ENCODE data around the gene PCDHA4.
"Not testable (repeated sequence)": the region's sequence is repeated elsewhere in the genome, so short reads cannot be mapped to it uniquely, and the experiment has no call there.

Gene PCDHA4

DNA sequence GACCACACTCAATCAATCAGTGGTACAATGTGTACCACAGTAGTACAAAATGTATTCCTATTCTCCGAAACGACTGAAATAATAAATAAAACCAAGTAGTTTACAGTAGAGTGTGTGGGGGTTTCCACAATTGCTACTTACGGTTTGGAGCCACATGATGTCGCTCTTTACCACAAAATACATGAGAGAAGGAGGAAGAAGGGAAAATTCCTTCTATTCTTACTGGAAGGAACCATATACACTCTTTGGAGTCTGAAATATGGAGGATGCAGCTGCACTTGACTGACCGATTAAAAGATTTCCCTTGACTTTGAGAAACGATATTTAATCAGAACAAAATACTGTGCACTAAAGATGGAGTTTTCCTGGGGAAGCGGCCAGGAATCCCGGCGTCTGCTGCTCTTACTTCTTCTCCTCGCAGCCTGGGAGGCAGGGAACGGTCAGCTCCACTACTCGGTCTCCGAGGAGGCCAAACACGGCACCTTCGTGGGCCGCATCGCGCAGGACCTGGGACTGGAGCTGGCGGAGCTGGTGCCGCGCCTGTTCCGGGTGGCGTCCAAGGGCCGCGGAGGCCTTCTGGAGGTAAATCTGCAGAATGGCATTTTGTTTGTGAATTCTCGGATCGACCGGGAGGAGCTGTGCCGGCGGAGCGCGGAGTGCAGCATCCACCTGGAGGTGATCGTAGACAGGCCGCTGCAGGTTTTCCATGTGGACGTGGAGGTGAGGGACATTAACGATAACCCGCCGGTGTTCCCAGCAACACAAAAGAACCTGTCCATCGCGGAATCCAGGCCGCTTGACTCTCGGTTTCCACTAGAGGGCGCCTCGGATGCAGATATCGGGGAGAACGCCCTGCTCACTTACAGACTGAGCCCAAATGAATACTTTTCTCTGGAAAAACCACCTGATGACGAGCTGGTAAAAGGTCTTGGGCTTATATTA is at the start of gene PCDHA4:
Gene PCDHA4, plus strand, starts transcription at position 235 of the 942 bp plus-strand sequence.
- DNase-seq, result no peak

DNA sequence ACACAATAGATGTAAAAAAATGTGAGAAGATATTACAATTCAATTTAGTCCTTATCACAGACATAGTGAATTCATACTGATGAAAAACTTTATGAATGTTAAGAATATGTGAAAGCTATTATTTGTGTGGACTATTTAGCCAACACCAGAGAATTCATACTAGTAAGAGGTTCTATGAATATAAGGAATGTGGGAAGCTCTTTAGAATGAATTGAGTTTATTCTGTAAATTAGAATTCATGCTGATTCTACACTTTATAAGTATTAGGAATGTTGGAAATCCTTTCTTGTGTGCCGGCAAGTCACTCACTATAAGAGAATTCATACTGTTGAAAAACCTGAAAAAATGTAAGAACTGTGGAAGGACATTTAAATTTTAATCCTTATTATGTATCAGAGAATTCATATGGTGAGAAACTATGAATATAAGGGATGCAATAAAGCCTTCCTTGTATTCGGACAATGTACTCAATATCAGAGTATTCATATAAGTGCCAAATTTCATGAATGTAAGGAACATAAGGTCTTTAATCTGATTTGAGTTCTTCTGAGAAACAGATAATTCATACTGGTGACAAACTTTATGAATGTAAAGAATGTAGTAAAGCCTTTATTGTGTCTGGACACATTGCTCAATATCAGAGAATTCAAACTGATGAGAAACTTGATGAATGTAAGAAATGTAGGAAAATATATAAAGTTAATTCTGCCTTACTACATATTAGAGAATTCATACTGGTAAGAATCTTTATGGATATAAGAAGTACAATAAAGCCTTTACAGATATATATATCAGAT is 42.5 kb upstream of the PCDHA4 start:
- no peak for DNase-seq

DNA sequence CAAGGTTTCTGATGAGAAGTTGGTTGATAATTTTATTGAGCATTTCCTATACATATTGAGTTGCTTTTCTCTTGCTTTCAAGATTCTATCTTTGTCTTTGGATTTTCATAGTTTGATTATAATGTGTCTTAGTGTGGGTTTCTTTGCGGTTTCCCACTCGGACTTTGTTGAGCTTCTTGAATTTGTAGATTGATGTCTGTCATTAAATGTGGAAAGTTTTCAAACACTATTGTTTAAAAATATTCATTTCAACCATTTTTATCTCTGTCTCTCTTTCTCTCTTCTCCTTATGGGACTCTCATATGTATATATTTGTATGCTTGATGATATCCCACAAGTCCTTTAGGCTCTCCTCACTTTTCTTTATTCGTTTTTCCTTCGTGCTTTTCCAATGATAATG is 39.4 kb upstream of the PCDHA4 start:
- DNase-seq, result no peak

DNA sequence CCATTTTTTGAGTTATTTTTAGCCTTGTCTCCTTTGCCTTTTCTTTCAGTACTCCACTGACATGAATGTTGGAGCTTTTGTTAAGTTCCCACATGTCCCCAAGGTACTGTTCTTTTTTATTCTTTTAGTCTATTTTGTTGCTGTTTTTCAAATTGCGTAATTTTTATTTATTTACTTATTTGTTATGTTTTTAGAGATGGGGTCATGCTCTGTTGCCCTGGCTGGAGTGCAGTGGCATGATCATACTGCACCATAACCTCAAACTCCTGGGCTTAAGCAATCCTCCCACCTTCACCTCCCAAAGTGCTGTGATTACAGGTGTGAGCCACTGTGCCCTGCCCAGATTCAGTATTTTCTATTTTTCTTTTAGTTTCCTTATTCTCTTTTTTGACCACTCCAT is 26.4 kb upstream of the PCDHA4 start:
- no peak for DNase-seq

DNA sequence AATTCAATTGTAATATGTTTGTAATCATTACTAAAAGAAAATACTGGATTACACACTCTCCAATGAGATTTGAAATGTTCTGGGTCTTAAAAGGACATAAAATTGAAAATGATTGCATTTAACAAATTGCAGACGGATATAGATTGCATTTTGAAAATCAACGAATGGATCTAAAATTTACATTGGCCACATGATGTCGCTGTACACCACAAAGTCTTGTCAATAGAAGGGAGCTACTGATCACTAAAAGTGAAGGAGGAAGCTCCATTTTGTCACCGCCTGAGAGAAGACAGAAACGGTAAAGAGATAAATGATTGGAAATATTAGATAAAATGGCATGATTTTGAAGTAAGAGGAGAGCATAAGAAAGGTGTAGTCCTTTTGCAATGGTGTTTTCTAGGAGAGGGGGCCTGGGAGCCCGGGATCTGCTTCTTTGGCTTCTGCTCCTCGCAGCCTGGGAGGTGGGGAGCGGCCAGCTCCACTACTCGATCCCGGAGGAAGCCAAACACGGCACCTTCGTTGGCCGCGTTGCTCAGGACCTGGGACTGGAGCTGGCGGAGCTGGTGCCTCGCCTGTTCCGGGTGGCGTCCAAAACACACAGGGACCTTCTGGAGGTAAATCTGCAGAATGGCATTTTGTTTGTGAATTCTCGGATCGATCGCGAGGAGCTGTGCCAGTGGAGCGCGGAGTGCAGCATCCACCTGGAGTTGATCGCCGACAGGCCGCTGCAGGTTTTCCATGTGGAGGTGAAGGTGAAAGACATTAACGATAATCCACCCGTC is 20.8 kb upstream of the PCDHA4 start, which contains the start of gene PCDHA1:
Gene PCDHA1, plus strand, starts transcription at position 236 of the 782 bp plus-strand sequence.
- DNase-seq, result no peak

DNA sequence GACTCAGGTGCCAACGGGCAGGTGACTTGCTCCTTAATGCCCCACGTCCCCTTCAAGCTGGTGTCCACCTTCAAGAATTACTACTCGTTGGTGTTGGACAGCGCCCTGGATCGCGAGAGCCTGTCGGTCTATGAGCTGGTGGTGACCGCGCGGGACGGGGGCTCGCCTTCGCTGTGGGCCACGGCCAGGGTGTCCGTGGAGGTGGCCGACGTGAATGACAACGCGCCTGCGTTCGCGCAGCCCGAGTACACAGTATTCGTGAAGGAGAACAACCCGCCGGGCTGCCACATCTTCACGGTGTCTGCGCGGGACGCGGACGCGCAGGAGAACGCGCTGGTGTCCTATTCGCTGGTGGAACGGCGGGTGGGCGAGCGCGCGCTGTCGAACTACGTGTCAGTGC is 19.4 kb upstream of the PCDHA4 start:
- not testable (repeated sequence) for DNase-seq

DNA sequence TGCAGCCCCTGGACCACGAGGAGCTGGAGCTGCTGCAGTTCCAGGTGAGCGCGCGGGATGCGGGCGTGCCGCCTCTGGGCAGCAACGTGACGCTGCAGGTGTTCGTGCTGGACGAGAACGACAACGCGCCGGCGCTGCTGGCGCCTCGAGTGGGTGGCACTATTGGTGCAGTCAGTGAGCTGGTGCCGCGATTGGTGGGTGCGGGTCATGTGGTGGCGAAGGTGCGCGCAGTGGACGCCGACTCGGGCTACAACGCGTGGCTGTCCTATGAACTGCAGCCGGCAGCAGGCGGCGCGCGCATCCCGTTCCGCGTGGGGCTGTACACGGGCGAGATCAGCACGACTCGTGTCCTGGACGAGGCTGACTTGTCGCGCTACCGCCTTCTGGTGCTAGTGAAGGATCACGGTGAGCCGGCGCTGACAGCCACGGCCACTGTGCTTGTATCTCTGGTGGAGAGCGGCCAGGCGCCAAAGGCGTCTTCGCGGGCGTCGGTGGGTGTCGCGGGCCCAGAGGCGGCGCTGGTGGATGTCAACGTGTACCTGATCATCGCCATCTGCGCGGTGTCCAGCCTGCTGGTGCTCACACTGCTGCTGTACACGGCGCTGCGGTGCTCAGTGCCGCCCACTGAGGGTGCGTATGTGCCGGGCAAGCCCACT is 18.9 kb upstream of the PCDHA4 start:
- DNase-seq, result not testable (repeated sequence)

DNA sequence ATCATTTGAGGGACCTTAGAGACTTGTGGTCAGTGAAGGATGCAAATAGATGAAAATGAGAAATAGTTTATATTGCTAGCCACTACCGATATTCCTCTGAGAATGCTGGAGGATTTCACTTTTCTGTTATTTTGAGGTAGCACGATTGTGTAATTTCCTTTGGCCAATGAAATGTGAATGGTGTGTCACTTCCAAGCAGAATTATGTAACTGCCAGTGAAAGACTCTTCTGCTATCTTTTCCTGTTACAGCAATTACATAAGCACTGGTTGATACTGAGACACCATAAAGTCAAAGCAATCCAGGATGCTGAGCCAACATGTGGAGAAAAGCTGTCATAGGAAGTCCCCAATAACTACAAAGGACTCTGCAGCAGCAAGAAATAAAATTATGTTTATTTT is 15.8 kb upstream of the PCDHA4 start:
- no peak for DNase-seq

DNA sequence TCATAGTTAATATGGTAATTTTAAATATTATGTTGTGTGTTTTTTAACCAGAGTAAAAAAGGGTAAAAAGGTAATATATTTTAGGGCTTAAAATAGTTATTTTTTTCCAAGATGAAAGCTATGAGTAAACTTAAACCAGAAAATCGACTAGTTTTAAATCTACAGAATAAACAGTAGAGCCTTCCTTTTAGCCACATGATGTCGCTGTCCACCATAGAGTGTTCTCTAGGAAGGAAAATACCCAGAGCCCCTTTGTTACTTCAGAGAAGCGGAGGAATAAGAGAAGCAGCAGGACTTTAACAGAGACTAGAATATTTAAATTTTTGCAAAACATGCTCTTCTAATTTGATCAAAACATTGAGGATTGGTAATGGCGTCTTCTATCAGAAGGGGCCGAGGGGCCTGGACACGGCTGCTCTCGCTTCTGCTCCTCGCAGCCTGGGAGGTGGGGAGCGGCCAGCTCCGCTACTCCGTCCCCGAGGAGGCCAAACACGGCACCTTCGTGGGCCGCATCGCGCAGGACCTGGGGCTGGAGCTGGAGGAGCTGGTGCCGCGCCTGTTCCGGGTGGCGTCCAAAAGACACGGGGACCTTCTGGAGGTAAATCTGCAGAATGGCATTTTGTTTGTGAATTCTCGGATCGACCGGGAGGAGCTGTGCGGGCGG is 12.1 kb upstream of the PCDHA4 start, which contains the start of gene PCDHA2:
Gene PCDHA2, plus strand, starts transcription at position 258 of the 664 bp plus-strand sequence.
- DNase-seq, result peak; percentile 41 to 46

DNA sequence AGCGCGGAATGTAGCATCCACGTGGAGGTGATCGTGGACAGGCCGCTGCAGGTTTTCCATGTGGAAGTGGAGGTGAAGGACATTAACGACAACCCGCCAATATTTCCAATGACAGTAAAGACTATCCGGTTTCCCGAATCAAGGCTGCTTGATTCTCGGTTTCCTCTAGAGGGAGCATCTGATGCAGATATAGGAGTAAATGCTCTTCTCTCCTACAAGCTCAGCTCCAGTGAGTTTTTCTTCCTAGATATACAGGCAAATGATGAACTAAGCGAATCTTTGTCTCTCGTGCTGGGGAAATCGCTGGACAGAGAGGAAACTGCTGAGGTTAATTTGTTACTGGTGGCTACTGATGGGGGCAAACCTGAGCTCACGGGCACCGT is 11.6 kb upstream of the PCDHA4 start:
- DNase-seq, result peak; percentile 17 to 32

DNA sequence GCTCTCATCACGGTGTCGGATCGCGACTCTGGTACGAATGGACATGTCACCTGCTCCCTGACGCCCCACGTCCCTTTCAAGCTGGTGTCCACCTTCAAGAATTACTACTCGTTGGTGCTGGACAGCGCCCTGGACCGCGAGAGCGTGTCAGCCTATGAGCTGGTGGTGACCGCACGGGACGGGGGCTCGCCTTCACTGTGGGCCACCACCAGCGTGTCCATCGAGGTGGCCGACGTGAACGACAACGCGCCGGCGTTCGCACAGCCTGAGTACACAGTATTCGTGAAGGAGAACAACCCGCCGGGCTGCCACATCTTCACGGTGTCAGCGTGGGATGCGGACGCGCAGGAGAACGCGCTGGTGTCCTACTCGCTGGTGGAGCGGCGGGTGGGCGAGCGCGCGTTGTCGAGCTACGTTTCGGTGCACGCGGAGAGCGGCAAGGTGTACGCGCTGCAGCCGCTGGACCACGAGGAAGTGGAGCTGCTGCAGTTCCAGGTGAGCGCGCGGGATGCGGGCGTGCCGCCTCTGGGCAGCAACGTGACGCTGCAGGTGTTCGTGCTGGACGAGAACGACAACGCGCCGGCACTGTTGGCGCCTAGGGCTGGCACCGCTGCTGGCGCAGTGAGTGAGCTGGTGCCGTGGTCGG is 10.7 kb upstream of the PCDHA4 start:
- DNase-seq, result not testable (repeated sequence)

DNA sequence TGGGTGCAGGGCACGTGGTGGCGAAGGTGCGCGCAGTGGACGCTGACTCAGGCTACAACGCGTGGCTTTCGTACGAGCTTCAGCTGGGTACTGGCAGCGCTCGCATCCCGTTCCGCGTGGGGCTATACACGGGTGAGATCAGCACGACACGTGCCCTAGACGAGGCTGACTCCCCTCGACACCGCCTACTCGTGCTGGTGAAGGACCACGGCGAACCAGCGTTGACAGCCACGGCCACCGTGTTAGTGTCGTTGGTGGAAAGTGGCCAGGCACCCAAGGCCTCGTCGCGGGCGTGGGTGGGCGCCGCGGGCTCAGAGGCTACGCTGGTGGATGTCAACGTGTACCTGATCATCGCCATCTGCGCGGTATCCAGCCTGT is 10.2 kb upstream of the PCDHA4 start:
- DNase-seq, result no peak

DNA sequence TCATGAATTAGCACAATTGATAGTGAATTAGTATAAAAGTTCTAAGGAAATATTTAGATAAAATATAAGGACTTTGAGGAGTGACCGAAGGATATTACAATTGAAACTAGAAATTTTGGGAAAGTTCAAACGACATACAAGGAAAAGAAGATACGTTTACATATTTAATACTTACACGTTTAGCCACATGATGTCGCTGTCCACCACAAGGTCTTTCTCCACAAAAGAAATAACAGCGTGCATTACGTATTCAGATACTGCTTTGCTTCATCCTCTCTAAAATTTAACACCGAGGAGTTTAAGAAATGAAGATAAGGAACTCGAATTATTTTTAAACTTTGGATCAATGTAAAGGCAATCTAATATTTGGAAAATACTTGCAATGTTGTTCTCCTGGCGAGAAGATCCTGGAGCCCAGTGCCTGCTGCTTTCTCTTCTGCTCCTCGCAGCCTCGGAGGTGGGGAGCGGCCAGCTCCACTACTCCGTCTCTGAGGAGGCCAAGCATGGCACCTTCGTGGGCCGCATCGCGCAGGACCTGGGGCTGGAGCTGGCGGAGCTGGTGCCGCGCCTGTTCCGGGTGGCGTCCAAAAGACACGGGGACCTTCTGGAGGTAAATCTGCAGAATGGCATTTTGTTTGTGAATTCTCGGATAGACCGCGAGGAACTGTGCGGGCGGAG is 5.9 kb upstream of the PCDHA4 start, which contains the start of gene PCDHA3:
Gene PCDHA3, plus strand, starts transcription at position 242 of the 678 bp plus-strand sequence.
- DNase-seq, result no peak

DNA sequence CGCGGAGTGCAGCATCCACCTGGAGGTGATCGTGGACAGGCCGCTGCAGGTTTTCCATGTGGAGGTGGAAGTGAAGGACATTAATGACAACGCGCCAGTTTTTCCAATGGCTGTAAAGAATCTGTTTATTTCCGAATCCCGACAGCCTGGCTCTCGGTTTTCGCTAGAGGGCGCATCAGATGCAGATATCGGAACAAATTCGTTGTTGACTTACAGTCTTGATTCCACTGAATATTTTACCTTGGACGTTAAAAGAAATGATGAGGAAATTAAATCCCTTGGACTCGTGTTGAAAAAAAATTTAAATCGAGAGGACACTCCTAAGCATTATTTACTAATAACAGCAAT is 5.4 kb upstream of the PCDHA4 start:
- DNase-seq, result no peak

DNA sequence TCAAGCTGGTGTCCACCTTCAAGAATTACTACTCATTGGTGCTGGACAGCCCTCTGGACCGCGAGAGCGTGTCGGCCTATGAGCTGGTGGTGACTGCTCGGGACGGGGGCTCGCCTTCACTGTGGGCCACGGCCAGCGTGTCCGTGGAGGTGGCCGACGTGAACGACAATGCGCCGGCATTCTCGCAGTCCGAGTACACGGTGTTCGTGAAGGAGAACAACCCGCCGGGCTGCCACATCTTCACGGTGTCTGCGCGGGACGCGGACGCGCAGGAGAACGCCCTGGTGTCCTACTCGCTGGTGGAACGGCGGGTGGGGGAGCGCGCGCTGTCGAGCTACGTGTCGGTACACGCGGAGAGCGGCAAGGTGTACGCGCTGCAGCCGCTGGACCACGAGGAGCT is 4.5 kb upstream of the PCDHA4 start:
- DNase-seq, result not testable (repeated sequence)

DNA sequence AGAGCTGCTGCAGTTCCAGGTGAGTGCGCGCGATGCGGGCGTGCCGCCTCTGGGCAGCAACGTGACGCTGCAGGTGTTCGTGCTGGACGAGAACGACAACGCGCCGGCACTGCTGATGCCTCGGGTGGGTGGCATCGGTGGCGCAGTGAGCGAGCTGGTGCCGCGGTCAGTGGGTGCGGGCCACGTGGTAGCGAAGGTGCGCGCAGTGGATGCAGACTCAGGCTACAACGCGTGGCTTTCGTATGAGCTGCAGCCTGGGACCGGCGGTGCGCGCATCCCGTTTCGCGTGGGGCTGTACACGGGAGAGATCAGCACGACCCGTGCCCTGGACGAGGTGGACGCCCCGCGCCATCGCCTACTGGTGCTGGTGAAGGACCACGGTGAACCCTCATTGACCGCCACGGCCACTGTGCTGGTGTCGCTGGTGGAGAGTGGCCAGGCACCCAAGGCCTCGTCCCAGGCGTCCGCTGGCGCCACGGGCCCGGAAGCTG is 4.0 kb upstream of the PCDHA4 start:
- no peak for DNase-seq

DNA sequence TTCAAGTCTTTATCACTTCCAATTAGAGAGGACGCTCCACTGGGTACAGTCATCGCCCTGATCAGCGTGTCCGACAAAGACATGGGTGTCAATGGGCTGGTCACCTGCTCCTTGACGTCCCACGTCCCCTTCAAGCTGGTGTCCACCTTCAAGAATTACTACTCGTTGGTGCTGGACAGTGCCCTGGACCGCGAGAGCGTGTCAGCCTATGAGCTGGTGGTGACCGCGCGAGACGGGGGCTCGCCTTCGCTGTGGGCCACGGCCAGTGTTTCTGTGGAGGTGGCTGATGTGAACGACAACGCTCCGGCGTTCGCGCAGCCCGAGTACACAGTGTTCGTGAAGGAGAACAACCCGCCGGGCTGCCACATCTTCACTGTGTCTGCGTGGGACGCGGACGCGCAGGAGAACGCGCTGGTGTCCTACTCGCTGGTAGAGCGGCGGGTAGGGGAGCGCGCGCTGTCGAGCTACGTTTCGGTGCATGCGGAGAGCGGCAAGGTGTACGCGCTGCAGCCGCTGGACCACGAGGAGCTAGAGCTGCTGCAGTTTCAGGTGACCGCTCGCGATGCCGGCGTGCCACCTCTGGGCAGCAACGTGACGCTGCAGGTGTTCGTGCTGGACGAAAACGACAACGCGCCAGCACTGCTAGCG is 1.5 kb downstream of the PCDHA4 start:
- DNase-seq, result not testable (repeated sequence)

DNA sequence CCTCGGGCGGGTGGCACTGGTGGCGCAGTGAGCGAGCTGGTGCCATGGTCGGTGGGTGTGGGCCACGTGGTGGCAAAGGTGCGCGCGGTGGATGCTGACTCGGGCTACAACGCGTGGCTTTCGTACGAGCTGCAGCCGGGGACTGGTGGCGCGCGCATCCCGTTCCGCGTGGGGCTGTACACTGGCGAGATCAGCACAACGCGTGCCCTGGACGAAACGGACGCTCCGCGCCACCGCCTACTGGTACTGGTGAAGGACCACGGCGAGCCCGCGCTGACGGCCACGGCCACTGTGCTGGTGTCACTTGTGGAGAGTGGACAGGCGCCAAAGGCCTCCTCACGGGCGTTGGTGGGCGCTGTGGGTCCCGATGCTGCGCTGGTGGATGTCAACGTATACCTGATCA is 2.0 kb downstream of the PCDHA4 start:
- no peak for DNase-seq

DNA sequence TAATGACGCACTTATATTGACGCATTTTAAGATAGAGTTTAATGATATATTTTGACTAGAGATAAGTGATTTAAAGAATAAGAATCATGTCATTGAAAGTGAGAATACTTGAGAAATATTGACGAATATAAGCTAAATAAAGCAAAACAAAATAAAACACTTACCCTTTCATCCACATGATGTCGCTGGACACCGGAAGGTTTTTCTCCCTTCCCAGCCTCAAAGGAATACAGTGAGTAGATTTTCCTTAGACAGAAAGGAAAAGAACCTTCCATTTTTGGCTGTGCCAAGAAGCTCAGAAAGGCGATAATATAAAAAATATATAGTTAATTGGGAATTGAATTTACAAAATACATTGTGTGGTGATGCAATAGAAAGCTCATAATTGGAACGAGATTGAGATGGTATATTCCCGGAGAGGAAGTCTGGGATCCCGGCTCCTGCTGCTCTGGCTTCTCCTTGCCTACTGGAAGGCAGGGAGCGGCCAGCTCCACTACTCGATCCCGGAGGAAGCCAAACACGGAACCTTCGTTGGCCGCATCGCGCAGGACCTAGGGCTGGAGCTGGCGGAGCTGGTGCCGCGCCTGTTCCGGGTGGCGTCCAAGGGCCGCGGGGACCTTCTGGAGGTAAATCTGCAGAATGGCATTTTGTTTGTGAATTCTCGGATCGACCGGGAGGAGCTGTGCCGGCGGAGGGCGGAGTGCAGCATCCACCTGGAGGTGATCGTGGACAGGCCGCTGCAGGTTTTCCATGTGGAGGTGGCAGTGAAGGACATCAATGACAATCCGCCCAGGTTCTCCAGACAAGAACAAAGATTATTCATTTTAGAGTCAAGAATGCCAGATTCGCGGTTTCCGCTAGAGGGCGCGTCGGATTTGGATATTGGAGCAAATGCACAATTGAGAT is 14.8 kb downstream of the PCDHA4 start, which contains the start of gene PCDHA5:
Gene PCDHA5, plus strand, starts transcription at position 239 of the 906 bp plus-strand sequence.
- DNase-seq, result no peak
